Measurements from ENCODE around the gene ARSG. TPM values are rescaled to one million over a fixed set of nuclear protein-coding genes. Genes with fewer than 3 reads are reported as not detected.
A peak's percentile ranks its signal among the peaks of the same experiment; 100 is the strongest.

Gene ARSG
- polyA plus RNA-seq, 3 donors = 4.2 to 6.8 (median 5.0) TPM

DNA sequence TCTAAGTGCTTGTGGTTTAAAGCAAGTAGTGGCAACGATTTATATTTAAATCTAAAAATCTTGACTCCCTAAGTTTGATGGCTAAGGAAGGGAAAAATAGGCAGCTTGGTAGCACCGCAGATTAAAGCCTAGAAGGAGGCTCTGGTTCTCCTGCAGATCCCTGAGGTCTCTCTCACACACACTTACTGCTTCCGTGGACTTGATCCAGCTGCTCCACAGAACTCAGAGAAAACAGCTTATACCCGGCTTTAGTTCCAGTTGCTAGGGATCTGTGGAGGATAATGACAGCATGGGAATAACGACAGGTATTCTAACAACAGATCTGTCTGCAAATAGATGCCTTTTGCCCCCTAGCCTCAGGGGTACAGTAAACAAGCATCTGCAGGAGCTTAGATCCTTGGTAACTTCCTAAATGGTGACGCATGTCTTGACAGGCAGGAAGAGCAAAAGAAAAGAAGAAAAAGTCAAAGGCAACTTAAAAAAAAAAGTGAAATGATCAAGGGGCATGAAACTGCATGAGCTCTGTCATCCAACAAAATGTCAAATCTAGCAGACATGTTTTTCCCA is 161.5 kb downstream of the ARSG start:
- no peak for DNase-seq (ENCODE audit: extremely low read depth in 1 of 11, low read depth in 9 of 11, low spot score in 4 of 11)

DNA sequence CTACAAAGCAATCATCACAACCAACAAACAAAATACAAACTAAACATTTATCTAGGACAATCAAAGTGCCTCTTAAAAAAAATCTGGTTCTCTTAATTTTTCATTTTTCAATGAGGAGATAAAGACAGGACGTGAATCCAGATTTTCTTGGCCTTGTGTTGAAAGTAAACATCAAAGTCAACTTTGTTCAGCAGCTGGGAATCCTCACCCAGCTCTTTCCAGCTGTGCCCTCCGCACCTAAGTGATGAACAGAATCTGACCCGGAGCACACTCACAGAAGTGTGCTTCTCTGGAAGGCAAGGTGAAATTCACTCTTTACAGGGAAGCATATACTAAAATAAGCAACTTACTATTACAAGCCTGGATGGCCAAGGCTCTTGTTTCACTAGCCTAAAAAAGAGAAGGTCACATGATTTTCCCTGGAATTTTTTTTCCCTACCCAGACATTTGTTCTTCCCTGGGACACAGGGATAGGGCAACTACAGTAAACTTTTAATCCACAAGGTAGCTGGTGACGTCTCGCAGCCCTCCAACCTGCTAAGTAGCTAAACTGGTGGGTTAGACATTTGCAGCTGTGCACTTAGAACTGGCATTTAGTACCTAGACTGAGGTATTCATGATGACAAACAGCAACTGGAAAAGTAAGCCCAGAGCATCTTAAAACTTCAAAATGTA is 162.8 kb downstream of the ARSG start:
- no peak for DNase-seq (ENCODE audit: extremely low read depth in 1 of 11, low read depth in 9 of 11, low spot score in 4 of 11)

DNA sequence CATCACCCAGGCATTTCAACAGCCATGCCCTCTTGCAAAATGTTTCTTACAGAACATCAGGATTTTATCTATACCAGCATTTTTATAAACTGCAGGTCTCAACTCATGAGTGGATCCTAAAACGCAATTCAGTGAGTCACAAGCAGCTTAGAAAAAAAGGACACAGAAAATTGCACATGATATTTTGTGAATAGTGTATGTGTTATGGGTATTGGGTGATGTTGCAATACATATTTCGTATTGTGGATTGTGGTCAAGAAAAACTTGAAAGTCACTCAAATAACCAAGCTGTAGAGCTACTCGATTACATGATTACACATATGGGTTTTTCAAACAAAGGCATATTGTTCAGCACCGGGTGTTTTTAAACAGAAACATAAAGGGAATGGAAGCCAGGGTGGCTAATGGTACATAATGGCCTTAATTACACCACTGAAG is 164.6 kb downstream of the ARSG start:
- no peak for DNase-seq (ENCODE audit: extremely low read depth in 1 of 11, low read depth in 9 of 11, low spot score in 4 of 11)

DNA sequence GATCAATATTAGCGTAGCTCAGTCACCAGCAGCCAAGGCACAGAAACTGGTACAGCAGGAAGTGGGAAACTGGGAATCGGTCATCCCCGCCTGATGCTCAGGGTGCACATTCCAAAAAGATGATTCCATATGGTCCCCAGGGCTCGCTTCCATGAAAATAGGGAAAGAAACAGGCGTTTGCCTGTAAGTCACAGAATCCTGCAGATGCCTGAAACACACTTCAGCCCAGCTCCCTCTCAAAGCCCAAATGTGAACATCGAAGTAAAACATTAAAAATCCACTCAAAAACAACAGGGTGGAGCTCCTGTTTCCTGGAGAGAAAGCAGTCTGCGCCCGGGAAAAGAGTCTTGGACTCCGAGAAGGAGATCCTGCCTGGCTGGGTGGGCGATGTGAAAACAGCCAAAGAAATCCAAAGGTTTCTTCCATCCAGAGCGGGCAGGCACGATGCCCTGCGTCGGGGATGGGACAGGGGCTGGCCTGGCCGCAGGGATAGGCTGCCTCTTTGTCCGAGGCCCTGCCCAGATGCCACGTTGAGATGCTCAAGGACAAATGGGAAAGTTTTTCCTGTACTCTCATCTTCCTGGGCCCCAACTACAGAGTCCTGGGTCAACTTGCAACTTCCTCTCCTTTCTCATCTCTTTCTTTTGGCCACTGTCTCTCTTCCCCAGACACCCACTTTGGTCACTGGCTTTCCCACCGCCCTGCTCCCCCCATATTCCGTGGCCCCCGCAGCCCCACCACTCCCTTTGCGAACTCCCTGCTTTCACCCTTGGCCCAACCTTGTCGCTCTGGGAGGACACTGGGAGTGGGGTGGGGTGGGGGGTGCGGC is 165.3 kb downstream of the ARSG start:
- DNase-seq (ENCODE audit: extremely low read depth in 1 of 11, low read depth in 9 of 11, low spot score in 4 of 11) = peak in 6 of 11 donors; percentile 49 to 76 (median 66)

DNA sequence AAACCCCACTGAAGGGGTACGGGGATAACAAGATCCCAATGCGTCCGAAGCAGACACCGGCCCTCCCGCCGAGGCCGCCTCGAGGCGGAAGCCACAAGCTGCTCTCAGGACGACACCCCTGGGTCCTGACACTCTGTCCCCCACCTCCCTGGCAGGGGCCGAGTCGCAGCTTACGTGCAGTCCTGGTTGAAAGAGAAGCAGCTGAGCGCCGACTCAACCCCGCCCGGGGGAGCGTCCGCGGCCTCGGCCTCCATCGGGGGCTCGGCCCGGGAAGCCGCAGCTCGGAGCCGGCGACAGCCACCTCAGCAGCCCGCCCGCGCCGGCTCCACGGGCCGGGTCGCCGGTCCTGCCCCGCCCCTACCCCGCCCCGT is 165.9 kb downstream of the ARSG start, which contains the start of gene WIPI1:
WIPI1 (minus strand) TSS at position 329 of the 371 bp plus-strand sequence; CDS start at position 254, 75 bp downstream.
- no peak for DNase-seq (ENCODE audit: extremely low read depth in 1 of 11, low read depth in 9 of 11, low spot score in 4 of 11)

DNA sequence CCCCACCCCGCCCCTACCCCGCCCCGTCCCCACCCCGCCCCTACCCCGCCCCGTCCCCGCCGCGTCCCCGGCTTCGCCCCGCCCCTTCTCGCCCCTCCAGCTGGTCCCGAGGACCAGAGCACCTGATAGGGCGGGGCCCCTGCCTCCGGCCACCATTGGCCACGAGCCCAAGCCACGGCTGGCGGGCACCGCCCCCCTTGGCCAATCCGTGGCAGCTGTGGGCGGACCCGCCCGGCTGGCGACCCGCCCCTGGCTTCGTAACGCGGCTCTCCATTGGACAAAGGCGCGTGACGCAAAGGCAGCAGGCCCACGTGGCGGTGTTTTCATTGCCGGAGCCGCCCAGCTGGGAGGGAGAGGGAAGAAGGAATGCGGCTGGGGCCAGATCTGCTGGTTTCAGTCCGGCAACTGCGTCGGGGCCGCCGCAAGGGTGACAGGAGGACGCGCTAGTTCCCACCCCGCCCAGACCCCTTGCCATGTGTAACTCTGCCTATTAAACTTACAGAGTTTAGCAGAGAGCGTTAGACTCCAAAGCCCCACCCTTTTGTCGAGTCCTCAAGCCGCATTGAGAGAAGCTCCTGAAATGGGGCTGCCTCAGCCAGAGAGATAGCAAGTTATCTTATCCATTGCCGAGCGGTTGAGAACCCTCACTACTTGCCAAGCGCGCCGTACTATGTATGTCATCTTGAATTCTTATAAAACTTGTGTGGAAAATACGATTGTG is 166.4 kb downstream of the ARSG start:
- DNase-seq (ENCODE audit: extremely low read depth in 1 of 11, low read depth in 9 of 11, low spot score in 4 of 11) = peak; percentile 89 to 98 (median 97)

DNA sequence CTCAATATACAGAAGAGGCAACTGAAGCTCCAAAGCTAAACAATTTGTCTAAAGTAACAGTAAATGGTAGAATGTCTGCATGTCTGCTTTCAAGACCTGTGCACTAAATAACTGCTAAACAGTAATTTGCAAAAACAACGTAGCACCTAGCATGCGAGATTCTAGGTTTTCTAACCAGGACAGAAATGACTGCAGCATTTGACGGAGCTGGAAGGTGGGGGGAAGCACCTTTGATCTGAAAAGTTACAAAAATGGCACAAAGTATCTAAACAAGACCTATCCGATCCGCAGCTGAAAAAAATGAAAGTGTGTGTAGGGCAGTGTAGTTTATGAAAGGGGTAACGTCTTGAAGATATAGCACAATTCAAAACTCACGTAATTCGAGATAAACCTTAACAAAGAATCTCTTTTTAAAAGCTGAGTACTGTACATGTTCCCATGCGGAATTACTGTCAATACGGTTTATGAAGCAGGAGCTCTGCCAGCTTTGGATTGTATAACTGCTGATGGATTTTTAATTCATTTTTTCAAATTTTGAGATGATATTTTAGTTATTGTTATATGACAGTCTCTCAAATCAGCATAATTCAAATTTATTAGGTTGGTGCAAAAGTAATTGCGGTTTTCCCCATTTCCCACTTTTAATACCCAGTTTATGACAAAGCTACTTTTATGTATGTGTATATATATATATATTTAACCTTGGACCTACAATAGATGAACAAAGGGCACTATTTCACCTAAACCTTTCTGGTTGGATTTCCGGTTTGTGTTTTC is 167.2 kb downstream of the ARSG start:
- no peak for DNase-seq (ENCODE audit: extremely low read depth in 1 of 11, low read depth in 9 of 11, low spot score in 4 of 11)

DNA sequence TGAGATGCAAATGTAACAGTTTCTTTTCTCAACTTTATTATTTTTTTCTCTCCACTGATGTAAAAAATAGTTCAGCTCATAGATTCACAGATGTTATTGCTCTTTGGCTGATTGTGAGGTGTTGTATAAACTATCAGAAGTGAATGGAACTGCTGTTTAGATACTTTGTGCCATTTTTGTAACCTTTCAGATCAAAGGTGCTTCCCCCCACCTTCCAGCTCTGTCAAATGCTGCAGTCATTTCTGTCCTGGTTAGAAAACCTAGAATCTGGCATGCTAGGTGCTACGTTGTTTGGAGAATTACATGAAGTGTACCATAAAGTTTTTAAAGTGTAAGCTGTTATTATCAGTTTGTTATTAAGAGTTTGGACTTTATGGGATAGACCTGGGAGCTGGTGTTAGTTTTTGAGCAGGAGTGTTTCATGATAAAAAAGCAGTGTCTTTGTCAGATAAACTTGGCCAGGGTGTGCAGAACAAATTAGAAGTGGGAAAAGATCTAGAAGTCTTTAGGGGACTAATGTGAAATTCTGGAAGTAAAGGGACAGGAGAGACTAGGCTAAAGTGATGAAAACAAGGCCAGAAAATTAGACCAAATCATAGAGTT is 167.8 kb downstream of the ARSG start:
- DNase-seq (ENCODE audit: extremely low read depth in 1 of 11, low read depth in 9 of 11, low spot score in 4 of 11) = no peak

DNA sequence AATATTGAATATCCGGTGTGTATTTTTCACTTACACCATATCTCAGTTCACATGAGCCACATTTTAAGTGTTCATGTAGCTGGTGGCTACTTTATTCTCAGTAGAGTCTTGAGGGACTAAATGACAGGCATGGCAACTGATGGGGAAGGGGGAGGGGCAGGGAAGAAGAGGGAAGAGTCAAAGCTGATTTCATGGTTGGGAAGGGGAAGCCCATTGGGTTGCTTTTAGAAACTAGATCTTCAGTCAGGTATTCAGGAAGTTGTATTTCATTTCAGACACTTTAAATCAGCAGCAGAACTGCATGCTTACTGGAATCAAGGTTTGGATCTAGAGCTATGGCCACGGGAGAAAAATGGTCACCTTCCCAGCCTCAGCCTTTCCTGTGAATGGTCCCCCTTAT is 168.9 kb downstream of the ARSG start:
- no peak for DNase-seq (ENCODE audit: extremely low read depth in 1 of 11, low read depth in 9 of 11, low spot score in 4 of 11)

DNA sequence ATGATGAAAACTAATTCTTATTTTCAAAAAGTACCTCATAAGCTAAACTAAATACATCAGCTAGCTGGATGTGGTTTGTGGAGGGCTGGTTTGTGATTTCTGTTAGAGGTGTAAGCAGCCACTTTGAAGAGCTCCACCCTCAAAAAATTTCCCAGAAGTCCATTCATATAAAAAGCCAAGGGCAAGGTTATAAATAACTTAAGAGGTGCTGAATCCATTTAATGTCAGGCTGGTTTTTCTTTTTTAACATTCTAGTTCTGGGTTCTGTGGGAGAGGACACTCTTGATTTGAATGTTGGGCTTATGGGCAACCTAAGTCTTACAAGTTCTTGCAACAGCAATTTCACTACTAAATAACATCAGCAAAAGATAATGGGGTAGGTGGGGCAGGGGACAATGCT is 169.4 kb downstream of the ARSG start:
- DNase-seq (ENCODE audit: extremely low read depth in 1 of 11, low read depth in 9 of 11, low spot score in 4 of 11) = no peak

DNA sequence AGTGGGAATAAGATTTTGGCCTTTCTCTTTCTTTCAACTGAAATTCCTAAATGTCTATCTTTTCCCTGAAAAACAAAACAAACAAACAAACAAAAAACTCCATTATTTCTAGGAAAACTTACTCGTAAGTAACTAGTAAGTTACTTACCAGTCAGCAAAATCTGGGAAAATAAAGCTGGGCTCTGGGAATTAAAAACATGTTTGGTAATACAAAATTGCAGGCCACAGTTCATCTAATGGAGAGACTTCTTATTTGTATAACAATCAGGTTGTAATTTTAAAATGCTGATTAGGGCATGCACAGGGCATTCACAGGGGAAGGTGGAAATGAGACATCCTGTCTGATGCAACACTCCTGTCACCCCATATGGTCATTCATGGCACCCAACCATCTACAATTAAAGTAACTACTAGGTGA is 169.8 kb downstream of the ARSG start:
- DNase-seq (ENCODE audit: extremely low read depth in 1 of 11, low read depth in 9 of 11, low spot score in 4 of 11) = no peak

DNA sequence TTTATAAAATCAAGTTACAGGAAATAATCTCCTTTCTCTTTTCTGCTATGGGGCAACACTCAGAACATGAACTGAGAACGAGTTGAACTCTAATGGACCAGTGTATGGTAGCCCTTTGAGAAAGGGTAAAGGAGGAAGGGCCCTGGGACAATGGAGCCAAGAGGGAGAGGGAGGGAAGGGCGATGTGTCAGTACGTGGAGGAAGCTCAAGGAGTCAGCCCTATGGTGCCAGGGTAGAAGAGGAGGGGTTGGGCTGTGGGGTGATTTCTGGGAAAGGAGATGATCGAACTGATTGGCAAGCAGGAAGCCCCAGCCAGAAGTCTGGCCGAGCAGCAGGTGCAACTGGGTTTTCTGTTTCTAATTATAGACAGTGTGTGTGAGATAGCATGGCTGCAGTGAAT is 170.3 kb downstream of the ARSG start:
- no peak for DNase-seq (ENCODE audit: extremely low read depth in 1 of 11, low read depth in 9 of 11, low spot score in 4 of 11)

DNA sequence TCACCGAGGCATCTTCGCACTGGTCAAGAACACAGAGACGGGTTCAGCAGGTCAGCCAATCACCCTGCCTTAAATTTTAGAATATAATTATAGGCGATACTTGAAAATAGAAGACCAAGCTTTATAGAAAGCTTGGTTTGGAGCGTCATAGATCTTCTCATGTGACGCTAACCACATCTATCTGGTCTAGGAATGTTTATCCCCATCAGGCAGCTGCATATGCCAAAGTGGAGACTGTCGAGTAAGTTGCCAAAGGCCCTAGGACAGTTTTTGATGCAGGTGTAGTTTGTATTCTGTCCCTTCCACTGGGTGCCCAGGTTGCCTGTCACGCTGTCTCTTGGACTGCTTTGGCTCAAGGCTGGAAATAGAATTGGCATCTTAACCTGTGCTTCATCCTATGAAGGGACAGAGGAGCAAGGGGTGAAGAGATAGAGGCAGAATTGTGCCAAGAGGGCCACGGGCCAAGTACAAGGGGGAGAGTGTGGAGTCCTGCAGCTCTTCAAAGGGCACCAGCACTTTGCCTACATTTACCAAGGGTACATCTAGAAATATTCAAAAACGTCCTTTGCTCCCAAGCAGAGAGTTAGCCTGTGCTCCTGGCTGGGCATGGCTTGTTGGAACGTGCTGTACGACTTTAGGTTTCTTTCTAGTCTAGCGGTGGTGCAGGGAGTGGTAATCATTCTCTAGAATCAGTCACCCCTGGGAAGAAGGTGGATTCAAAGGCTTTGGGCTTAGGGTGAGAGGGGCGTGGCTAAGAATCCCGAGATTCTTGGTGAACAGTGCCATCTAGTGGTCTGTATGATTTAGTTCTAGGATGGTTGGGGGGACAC is 171.3 kb downstream of the ARSG start:
- DNase-seq (ENCODE audit: extremely low read depth in 1 of 11, low read depth in 9 of 11, low spot score in 4 of 11) = peak in 10 of 11 donors; percentile 72 to 91 (median 83)

DNA sequence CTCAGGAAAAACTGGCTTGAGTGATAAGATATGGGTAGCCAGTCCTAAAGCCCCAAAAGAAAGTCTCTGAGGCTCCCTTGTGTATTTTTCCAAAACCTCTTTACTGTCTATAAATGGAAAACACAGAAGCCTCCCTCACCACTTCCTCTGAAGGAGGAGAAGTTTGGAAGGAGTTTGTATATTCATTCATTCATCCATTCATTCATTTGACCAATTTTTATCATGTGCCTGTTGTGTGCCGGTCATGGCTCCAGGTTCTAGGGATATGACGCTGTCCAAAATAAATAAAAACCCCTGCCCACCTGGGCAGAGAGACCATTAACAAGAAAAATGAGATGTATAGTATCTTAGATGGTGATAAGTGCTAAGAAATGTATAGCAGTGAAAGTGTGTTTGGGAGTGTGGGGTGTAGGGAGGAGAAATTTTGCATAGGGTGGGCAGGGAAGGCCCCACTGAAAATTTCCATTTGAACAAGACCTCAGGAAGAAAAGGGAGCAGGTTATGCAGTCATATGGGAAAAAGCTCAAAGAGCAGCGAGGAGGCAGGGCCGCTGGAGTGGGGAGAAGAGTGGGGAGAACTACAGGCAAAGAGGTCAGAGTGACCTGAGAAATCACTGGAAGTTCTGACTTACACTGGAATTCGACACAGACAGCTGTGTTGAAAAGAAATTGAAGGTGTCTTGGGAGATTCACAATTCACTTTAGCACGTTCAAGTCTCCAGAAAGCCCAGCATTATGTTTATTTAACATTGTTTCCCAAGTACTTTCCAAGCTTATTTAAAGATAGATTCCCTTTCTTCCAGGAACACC is 172.1 kb downstream of the ARSG start:
- DNase-seq (ENCODE audit: extremely low read depth in 1 of 11, low read depth in 9 of 11, low spot score in 4 of 11) = no peak

DNA sequence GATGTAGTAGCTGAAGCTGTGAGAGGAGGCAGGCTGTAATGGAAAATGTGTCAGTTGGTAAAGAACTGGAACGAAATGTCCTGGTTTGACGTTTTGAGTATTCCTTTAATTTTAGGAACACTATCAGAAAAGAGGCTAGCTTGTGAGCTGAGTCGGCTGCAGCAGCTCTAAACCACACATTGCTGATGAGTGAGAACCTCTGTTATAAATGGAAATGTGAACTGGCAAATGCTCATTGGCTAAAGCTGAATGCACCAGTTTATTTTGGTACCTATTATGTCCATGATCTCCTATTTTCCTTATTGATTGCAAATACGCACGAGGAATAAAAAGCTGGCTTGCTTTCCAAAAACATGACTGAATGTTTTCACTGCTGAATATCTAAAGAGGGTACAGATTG is 177.0 kb downstream of the ARSG start:
- no peak for DNase-seq (ENCODE audit: extremely low read depth in 1 of 11, low read depth in 9 of 11, low spot score in 4 of 11)

DNA sequence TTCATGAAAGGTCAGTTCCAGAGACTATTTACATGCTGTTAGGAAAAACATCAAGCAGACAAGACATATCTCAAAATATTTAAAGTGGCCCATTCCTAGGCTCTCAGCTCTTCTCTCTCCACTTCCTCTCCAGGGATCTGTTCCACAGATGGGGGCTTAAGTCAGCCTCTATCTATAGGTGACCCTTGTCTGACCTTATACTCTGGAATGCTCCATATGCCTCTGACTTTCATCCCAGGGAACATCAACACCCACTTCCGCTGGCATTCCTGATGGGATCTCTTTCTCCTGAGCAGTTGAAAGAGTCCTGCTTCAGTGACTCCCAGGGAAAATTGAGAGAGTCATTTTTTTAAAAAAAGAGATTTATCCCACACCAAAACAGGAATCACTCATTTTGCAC is 177.5 kb downstream of the ARSG start:
- DNase-seq (ENCODE audit: extremely low read depth in 1 of 11, low read depth in 9 of 11, low spot score in 4 of 11) = no peak
